AG09319 (cell line): ENCODE results near the gene HIVEP2.

ENCODE experiments used
- DNase-seq: peaks from one replicate; pipeline ENCODE4 v3.0.0-alpha.2; 2010; ENCODE audit warnings: low read depth; ENCODE audit errors: extremely low read depth
- TF ChIP-seq, protein P1 (sequence below): IDR thresholded peaks from 2 replicates; pipeline ENCODE4 v1.5.1; 2011; ENCODE audit warnings: low read depth, mild to moderate bottlenecking, inconsistent platforms, low read length, moderate library complexity

Gene HIVEP2

GRCh38 chr6:142881761-142882160 is 63.2 kb downstream of the HIVEP2 start:
- DNase-seq, result no peak
- TF ChIP-seq, protein P1, sequence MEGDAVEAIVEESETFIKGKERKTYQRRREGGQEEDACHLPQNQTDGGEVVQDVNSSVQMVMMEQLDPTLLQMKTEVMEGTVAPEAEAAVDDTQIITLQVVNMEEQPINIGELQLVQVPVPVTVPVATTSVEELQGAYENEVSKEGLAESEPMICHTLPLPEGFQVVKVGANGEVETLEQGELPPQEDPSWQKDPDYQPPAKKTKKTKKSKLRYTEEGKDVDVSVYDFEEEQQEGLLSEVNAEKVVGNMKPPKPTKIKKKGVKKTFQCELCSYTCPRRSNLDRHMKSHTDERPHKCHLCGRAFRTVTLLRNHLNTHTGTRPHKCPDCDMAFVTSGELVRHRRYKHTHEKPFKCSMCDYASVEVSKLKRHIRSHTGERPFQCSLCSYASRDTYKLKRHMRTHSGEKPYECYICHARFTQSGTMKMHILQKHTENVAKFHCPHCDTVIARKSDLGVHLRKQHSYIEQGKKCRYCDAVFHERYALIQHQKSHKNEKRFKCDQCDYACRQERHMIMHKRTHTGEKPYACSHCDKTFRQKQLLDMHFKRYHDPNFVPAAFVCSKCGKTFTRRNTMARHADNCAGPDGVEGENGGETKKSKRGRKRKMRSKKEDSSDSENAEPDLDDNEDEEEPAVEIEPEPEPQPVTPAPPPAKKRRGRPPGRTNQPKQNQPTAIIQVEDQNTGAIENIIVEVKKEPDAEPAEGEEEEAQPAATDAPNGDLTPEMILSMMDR, result no peak

DNA sequence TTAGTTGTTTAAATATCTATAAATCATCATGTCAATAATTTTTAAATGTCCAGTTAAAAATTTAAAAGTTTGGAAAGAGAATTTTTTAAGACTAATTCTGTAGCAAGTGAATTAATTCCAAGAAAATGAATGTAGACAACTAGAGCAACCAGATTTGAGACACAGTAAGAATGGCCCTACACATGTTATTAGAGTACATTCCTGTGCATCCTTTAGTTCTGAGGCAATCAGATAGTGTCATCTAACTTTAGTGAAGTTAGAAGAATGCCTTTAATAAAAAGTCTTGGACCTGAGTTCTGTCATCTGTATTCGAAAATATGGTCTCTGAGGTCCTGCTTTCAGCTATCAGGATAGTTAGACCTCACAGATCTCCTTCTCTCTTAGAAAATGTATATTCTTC is 63.7 kb downstream of the HIVEP2 start:
- DNase-seq, result no peak
- TF ChIP-seq, protein P1, result no peak

DNA sequence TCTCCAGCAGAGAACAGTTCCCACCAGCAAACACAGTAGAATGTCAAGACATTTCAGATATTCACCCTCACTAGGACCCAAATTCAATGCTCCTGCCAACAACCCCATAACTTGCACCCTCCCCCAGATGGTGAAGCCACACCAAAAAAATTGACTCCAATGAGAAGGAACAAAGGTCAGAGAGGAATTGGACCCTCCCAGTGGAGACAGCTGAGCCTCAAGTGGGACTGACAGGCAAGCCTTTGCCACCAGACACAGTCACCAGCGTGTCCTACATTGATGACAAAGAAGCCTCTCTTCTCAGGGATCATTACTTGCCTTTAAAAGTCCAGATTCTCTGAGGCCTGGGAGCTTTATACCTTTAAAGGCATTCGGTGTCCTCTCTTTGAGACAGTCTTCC is 64.8 kb downstream of the HIVEP2 start:
- DNase-seq, result no peak
- TF ChIP-seq, protein P1, result no peak

- TF ChIP-seq, protein P1, result no peak
- no peak for DNase-seq
These were observed 65.4 kb downstream of the HIVEP2 start for GRCh38 chr6:142879527-142879926.

DNA sequence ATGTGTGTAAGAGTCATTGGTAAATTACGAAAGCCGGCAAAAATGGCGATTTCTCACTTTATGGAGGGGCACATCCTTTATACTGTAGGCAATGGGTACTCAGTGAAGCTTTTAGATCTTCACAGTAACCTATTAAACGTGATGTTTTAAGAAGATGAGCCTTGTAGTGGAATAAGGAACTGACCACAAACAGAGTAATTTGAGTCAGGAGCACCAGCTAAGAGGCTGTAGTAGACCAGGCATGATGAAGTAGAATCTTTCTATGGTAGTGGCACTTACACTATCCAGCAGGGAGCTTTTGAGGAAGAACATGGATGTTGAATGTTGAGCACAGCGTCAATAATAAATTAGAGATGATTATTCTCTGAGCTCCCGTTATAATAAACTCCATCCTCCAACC is 65.9 kb downstream of the HIVEP2 start:
- DNase-seq, result no peak
- TF ChIP-seq, protein P1, result no peak

GRCh38 chr6:142878407-142878806 is 66.6 kb downstream of the HIVEP2 start:
- TF ChIP-seq, protein P1, result no peak

DNA sequence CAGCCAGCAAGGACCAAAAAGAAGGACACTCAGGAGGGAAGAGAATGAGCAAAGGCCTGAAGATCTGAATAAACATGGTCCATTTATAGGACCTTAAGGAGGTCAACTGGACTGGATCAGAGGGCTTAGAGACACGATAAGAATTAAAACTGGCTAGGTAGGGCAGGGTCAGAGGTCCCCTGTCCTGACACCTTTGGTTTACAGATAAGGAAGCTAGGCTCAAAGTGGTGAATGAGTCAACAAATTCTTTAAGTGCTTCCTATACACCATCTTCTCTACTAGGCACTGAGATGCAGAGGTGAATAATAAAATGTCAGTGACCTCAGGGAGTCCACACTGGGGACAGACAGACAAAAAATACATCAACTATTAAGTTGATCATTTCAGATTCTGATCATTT is 70.3 kb downstream of the HIVEP2 start:
- no peak for DNase-seq
- TF ChIP-seq, protein P1, result no peak

More at GRCh38 chr6:142878407-142878806, 66.6 kb downstream of the HIVEP2 start:
- DNase-seq, result no peak
